Lung (tissue), 12 donors: Measurements from ENCODE around the gene CUL5. TPM values are rescaled to one million over a fixed set of nuclear protein-coding genes. Genes with fewer than 3 reads are reported as not detected.

Source experiments
- ATAC-seq: fragments of 200-7000 bp; cut with Tn5 transposase; one replicate; pipeline ENCODE4 v1.9.1; 2020; ENCODE audit warnings: moderate number of reproducible peaks; ENCODE audit not compliant: insufficient read depth, low FRiP score
- DNase-seq, 3 donors: peaks; one replicate each; pipeline ENCODE4 v3.0.0-alpha.2; 2013 to 2017
- H3K27ac ChIP-seq, 2 donors: one replicate each; pipeline ENCODE4 v1.5.1; 2013; ENCODE audit warnings: mild to moderate bottlenecking in 2 of 2, moderate library complexity in 2 of 2, control low read depth in 1 of 2, inconsistent platforms in 1 of 2, low read depth in 1 of 2, low read length in 1 of 2
- H3K27me3 ChIP-seq, 3 donors: one replicate each; pipeline ENCODE4 v1.5.1; 2013; ENCODE audit warnings: low read length in 2 of 3; ENCODE audit not compliant: control insufficient read depth in 3 of 3, insufficient read depth in 3 of 3
- H3K36me3 ChIP-seq, 4 donors: one replicate each; pipeline ENCODE4 v1.5.1; 2013; ENCODE audit warnings: low read length in 4 of 4, mild to moderate bottlenecking in 1 of 4, moderate library complexity in 1 of 4; ENCODE audit not compliant: control insufficient read depth in 4 of 4, insufficient read depth in 4 of 4
- H3K4me1 ChIP-seq, 5 donors: one replicate each; pipeline ENCODE4 v1.5.1; 2013; ENCODE audit warnings: low read length in 5 of 5, mild to moderate bottlenecking in 2 of 5, moderate library complexity in 1 of 5; ENCODE audit not compliant: control insufficient read depth in 5 of 5, insufficient read depth in 5 of 5
- H3K4me3 ChIP-seq: one replicate; pipeline ENCODE4 v1.5.1; 2013; ENCODE audit warnings: mild to moderate bottlenecking, control low read depth, moderate library complexity
- H3K9ac ChIP-seq, 2 donors: one replicate each; pipeline ENCODE4 v1.5.1; 2013; ENCODE audit warnings: low read length in 2 of 2, control low read depth in 1 of 2; ENCODE audit not compliant: insufficient read depth in 1 of 2
- H3K9me3 ChIP-seq, 4 donors: one replicate each; pipeline ENCODE4 v1.5.1; 2013; ENCODE audit warnings: low read length in 3 of 4, mild to moderate bottlenecking in 1 of 4, moderate library complexity in 1 of 4; ENCODE audit not compliant: control insufficient read depth in 4 of 4, insufficient read depth in 3 of 4
- CTCF ChIP-seq: IDR thresholded peaks from 2 replicates; pipeline ENCODE4 v1.5.1; 2012; ENCODE audit warnings: mild to moderate bottlenecking; ENCODE audit errors: control extremely low read depth, extremely low read depth
- WGBS, 2 donors: extraction: QIAGEN DNeasy Blood & Tissue Kit; methylation state at CpG; one replicate each; pipeline ENCODE4 v1.1.7; 2013; 5-methylcytosine and 5-hydroxymethylcytosine counted together
- polyA plus RNA-seq, 2 donors: library from polyadenylated mRNA; stranded (reverse); fragments of 200-250 nt; gene quantifications; one replicate each; pipeline ENCODE4 v1.2.1, GENCODE V29; 2013
- total RNA-seq, 2 donors: library from RNA; depleted of rRNA in 1 of 2; stranded (reverse); fragments of >200 nt in 1 of 2; gene quantifications; one replicate each; pipeline ENCODE4 v1.2.1, GENCODE V29; 2014 to 2021
- donor health status: control.
- donor health status: control.
- donor health status: Bipolar disorder and iron deficiency.
- donor health status: healthy.
- donor health status: DM: yes; HTN: yes; CAD: no.

The CUL5 gene
- total and polyA plus RNA-seq, 4 donors = 5.4 to 53.6 (median 22.2) TPM

GRCh38 chr11:108063410-108063809 is 54.7 kb downstream of the CUL5 start:
- DNase-seq (no peak), ATAC-seq (no peak)
- Histone ChIP-seq H3K9me3 (no peaks in the 10 kb centered on the region), H3K27me3 (no peaks in the 10 kb centered on the region), H3K27ac (no peak overlapping the region), H3K4me3 (no peak overlapping the region), H3K9ac (no peak overlapping the region), H3K36me3 (peaks cover 6 to 31% (median 12%) of the 10 kb centered on the region in 4 donors), H3K4me1 (no peaks in the 10 kb centered on the region)
- no peak for TF ChIP-seq CTCF
- 96 to 97% methylated on average over 2 of the region's 2 CpGs for WGBS, 2 donors

- Histone ChIP-seq H3K9me3 (no peaks in the 10 kb centered on the region), H3K4me3 (no peak overlapping the region), H3K27ac (no peak overlapping the region), H3K9ac (no peak overlapping the region), H3K36me3 (peaks cover 5 to 21% (median 10%) of the 10 kb centered on the region in 4 donors), H3K4me1 (no peaks in the 10 kb centered on the region), H3K27me3 (no peaks in the 10 kb centered on the region)
- TF ChIP-seq CTCF = no peak
- ATAC-seq = no peak
- no peak for DNase-seq
Observed at GRCh38 chr11:108069947-108070346, 61.2 kb downstream of the CUL5 start.

GRCh38 chr11:108084811-108085210 is 76.1 kb downstream of the CUL5 start:
- 81 to 83% methylated on average over 1 of the region's 1 CpG for WGBS, 2 donors
- Histone ChIP-seq H3K27me3 (no peaks in the 10 kb centered on the region), H3K9me3 (no peaks in the 10 kb centered on the region), H3K27ac (no peak overlapping the region), H3K4me3 (no peak overlapping the region), H3K4me1 (no peaks in the 10 kb centered on the region), H3K9ac (no peak overlapping the region), H3K36me3 (peaks cover 5 to 22% (median 12%) of the 10 kb centered on the region in 4 donors)
- TF ChIP-seq CTCF = no peak
- ATAC-seq (no peak), DNase-seq (no peak)

GRCh38 chr11:108085672-108086071 is 77.0 kb downstream of the CUL5 start:
- no peak for TF ChIP-seq CTCF
- Histone ChIP-seq H3K27ac (no peak overlapping the region), H3K4me3 (no peak overlapping the region), H3K9ac (no peak overlapping the region), H3K27me3 (no peaks in the 10 kb centered on the region), H3K36me3 (peaks cover 1 to 19% (median 10%) of the 10 kb centered on the region in 4 donors), H3K4me1 (no peaks in the 10 kb centered on the region), H3K9me3 (no peaks in the 10 kb centered on the region)
- DNase-seq = no peak
- ATAC-seq = no peak
- WGBS, 2 donors = 98 to 100% methylated on average over 2 of the region's 2 CpGs
